Measurements from ENCODE around the gene IRAK3.

The IRAK3 gene

GRCh38 chr12:66188584-66189485, at the start of gene IRAK3:
Gene IRAK3, plus strand, starts transcription at chr12:66189214. Its CDS starts 86 bp downstream, at chr12:66189300.
- peak in 1 of 2 donors; percentile 9 for DNase-seq (ENCODE audit: low read depth in 1 of 2, low spot score in 1 of 2)

- no peak for DNase-seq (ENCODE audit: low read depth in 1 of 2, low spot score in 1 of 2)
These were observed 49.7 kb upstream of the IRAK3 start for GRCh38 chr12:66139328-66139727.

GRCh38 chr12:66140731-66141130, 48.3 kb upstream of the IRAK3 start:
- DNase-seq (ENCODE audit: low read depth in 1 of 2, low spot score in 1 of 2): no peak

GRCh38 chr12:66141299-66141698, 47.7 kb upstream of the IRAK3 start:
- DNase-seq (ENCODE audit: low read depth in 1 of 2, low spot score in 1 of 2): no peak

GRCh38 chr12:66142826-66143225, 46.2 kb upstream of the IRAK3 start:
- DNase-seq (ENCODE audit: low read depth in 1 of 2, low spot score in 1 of 2): no peak

GRCh38 chr12:66143868-66144267, 45.1 kb upstream of the IRAK3 start:
- no peak for DNase-seq (ENCODE audit: low read depth in 1 of 2, low spot score in 1 of 2)

GRCh38 chr12:66144791-66145754, 43.9 kb upstream of the IRAK3 start:
- no peak for DNase-seq (ENCODE audit: low read depth in 1 of 2, low spot score in 1 of 2)

GRCh38 chr12:66149702-66150398, 39.2 kb upstream of the IRAK3 start:
- no peak for DNase-seq (ENCODE audit: low read depth in 1 of 2, low spot score in 1 of 2)

- no peak for DNase-seq (ENCODE audit: low read depth in 1 of 2, low spot score in 1 of 2)
These were observed 36.3 kb upstream of the IRAK3 start for GRCh38 chr12:66152732-66153131.

- no peak for DNase-seq (ENCODE audit: low read depth in 1 of 2, low spot score in 1 of 2)
These were observed 34.2 kb upstream of the IRAK3 start for GRCh38 chr12:66154776-66155175.

GRCh38 chr12:66156654-66157053, 32.4 kb upstream of the IRAK3 start:
- DNase-seq (ENCODE audit: low read depth in 1 of 2, low spot score in 1 of 2): no peak

GRCh38 chr12:66159123-66159522, 29.9 kb upstream of the IRAK3 start:
- DNase-seq (ENCODE audit: low read depth in 1 of 2, low spot score in 1 of 2): no peak

- DNase-seq (ENCODE audit: low read depth in 1 of 2, low spot score in 1 of 2): no peak
These were observed 28.3 kb upstream of the IRAK3 start for GRCh38 chr12:66160704-66161103.

GRCh38 chr12:66162701-66163100, 26.3 kb upstream of the IRAK3 start:
- DNase-seq (ENCODE audit: low read depth in 1 of 2, low spot score in 1 of 2): no peak

- DNase-seq (ENCODE audit: low read depth in 1 of 2, low spot score in 1 of 2): no peak
These were observed 25.7 kb upstream of the IRAK3 start for GRCh38 chr12:66163289-66163688.

GRCh38 chr12:66164349-66164821, 24.6 kb upstream of the IRAK3 start:
- no peak for DNase-seq (ENCODE audit: low read depth in 1 of 2, low spot score in 1 of 2)

- no peak for DNase-seq (ENCODE audit: low read depth in 1 of 2, low spot score in 1 of 2)
These were observed 23.9 kb upstream of the IRAK3 start for GRCh38 chr12:66165141-66165540.

- DNase-seq (ENCODE audit: low read depth in 1 of 2, low spot score in 1 of 2): no peak
These were observed 22.5 kb upstream of the IRAK3 start for GRCh38 chr12:66166561-66166960.

GRCh38 chr12:66168410-66168809, 20.6 kb upstream of the IRAK3 start:
- no peak for DNase-seq (ENCODE audit: low read depth in 1 of 2, low spot score in 1 of 2)

GRCh38 chr12:66169221-66170170, 19.5 kb upstream of the IRAK3 start, which contains the start of gene TMBIM4:
Gene TMBIM4, minus strand, starts transcription at chr12:66169996. Its CDS starts 45 bp downstream, at chr12:66169951.
- DNase-seq (ENCODE audit: low read depth in 1 of 2, low spot score in 1 of 2): peak; percentile 76 to 84
